GM12891 (cell line): ENCODE measurements around the gene HDDC2.

Experiments
- POLR2A ChIP-seq: IDR thresholded peaks from 2 replicates; pipeline ENCODE4 v1.6.1; 2011; ENCODE audit warnings: low read depth, low read length, control low read depth
- TAF1 ChIP-seq: IDR thresholded peaks from 2 replicates; pipeline ENCODE4 v1.6.1; 2011; ENCODE audit warnings: low read depth, low read length, control low read depth

- TF ChIP-seq POLR2A (no peak), TAF1 (no peak)
Measured at GRCh38 chr6:125303512-125303854, 1.7 kb upstream of the HDDC2 start.
